NT2/D1 (cell line): ENCODE data around the gene PLCB3.

Experiments used
- SUZ12 ChIP-seq: IDR thresholded peaks from 2 replicates; pipeline ENCODE4 v1.6.1; 2011; ENCODE audit not compliant: insufficient read length, insufficient read depth; ENCODE audit errors: extremely low read depth
- YY1 ChIP-seq: IDR thresholded peaks from 2 replicates; pipeline ENCODE4 v1.6.1; 2011; ENCODE audit not compliant: insufficient read length, insufficient read depth
- ZNF274 ChIP-seq: IDR thresholded peaks from 2 replicates; pipeline ENCODE4 v1.6.1; 2011; ENCODE audit warnings: mild to moderate bottlenecking, low read depth, low read length

DNA sequence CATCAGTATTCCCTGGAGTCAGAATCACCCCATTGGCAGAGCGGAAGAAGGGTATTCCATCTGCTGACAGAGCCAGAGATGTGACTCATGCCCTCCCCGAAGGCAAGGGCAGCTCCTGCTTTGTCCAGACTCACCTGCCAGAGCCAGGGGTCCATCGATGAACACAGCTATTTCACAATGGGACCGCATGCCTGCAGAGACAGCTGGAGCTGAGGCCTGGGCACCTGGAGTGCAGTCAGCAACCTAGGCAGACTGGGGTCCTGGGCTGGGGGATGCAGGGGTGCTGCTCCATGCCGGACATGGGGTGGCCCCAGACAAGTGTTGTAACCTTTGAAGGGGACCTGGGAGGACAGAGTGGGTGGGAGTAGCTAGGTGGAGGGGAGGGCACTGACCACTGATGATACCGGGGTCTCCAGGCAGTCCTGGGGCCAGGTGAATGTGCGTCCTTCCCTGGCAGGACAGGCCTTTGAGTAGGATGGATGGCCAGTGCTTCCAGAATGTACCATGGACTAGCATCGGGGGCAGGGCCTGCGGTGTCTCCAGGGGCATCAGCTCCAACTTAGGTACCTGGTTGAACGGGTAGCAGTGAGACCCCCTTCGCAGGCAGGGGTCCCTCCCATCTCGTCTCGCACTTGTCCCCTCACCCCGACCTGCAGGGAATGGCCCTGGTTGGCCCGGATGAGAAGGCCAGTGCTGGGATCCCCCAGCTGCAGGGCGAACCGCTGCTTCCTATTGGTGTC lies 27.0 kb upstream of the PLCB3 start:
- TF ChIP-seq ZNF274, result no peak
- TF ChIP-seq YY1, result no peak
- no peak for TF ChIP-seq SUZ12
